ENCODE data around the gene ARCN1.

ARCN1 gene

DNA sequence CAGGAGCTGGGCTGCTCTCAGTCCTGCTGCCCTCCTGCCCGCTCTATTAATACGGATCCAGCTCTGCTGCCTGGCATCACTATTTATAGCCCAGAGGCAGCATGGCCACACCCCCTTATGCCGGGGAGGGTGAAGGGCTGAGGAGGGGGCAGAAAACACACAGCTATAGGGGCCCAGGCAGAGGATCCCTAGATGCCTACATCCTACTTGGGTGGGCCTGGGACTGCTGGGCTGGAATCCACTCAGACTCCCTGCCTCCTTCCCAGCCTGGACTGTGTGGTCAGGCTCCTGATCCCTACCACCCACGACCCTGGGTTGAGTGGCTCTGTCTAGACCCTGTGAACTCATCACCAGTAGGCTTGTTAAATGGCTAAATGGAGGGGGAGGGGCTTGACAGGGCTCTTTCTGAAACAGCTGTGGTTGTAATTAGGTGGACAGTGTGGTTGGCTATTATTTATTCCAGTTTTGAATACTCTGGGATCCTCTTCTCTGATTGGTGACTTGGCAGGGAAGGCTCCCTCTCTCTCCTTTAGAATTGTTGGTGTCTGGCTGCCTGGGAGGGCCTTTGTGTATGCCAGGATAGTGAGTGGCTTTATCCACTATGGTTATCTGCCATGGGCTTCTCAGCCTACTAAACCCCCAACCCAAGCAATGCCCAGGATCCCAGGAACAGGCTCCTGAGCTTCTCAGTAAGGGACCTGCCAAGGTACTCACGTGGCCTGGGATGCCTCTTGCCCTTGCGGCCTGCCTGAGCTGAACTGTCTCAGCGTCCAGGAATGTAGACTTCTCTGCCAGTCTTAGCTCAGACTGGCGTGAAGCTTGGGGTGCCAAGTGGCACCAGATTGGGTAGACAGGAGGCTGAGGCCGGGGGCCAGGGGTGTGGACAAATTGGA, 50.4 kb downstream of the ARCN1 start:
- peak; percentile 75 for DNase-seq

DNA sequence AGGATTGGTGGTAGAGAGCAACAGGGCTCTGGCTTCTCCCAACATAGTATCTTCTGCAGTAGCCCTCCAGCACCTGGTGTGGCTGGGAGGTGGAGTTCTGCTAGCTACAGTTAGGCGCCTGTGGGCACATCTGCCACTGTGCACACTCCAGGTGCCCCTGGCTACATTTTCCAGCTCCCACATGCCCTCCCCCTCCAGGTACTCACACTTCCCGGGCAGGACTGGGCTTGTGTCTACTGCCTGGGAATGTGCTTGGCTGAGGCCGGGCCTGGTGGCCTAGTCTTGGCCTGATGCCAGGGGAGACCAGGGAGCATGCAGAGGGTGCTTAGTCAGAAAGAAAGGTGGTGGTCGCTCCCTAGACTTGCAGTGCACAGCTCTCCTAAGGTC, 51.1 kb downstream of the ARCN1 start:
- DNase-seq = no peak

DNA sequence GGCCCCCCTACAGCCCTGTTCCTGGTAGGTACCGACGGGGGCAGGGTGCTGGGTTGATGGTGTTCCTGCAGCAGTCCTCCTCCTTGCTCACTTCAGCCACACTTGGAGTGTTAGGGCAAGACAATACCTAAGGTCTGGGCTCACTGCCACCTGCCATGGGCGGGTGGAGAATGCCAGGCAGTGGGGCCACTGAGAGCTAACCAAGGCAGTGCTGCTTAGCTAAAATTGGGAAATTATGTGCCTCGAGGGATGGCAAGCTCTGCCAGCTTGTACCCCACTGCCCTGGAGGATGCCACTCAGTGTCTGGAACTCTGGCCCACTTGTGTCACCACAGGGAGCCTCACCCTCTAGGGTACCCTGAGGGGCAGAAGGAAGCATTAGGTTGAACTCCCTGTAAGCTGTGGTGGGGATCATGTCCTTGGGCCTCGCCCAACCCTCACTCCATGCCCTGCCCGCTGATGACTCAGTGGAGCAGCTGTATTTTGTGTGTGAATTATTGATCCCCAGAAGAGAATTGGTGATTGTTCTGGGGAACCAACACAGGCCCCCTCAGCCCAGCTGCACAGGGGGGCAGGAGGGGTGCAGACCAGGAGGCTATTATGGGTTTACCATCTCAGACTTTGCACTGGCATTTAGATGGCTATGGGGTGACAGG, 53.0 kb downstream of the ARCN1 start:
- DNase-seq = no peak

DNA sequence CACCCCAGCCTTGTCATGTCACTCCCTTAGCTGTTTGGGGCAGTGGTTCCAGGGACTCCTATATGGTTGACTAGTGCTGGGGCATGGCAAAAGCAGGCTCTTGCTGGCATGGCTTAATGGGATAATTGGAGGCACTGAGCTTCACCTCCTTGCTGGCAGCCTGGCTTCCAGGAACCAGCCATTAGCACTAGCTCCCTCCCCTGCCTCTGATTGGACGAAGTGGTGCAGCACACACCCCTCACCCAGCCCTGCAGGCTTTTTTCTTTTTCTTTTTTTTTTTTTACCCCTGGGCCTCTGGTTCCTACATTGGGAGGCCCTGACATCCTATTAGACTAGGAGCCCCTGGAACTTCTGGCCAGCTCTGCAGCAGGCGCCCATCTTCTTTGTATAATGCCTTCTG, 53.8 kb downstream of the ARCN1 start:
- no peak for DNase-seq

DNA sequence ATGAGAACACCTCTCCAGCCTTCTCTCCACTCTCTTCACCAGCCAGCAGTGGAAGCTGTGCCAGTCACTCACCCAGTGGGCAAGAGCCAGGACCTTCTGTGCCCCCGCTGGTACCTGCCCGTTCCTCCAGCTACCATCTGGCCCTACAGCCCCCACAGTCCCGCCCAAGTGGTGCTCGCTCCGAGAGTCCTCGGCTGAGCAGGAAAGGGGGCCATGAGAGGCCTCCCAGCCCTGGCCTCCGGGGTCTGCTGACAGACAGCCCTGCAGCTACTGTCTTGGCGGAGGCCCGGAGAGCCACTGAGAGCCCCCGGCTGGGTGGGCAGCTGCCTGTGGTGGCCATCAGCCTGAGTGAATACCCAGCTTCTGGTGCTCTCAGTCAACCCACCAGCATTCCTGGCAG, 55.4 kb downstream of the ARCN1 start:
- no peak for DNase-seq

DNA sequence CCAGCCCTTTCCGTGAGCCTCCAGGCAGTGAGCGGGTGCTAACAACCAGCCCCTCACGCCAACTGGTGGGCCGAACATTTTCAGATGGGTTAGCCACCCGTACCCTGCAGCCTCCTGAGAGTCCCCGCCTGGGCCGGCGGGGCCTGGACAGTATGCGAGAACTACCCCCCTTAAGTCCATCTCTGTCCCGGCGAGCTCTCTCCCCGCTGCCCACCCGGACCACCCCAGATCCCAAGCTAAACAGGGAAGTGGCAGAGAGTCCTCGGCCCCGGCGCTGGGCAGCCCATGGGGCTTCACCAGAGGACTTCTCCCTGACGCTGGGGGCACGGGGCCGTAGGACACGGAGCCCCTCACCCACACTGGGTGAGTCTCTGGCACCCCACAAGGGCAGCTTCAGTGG, 55.8 kb downstream of the ARCN1 start:
- DNase-seq = no peak

DNA sequence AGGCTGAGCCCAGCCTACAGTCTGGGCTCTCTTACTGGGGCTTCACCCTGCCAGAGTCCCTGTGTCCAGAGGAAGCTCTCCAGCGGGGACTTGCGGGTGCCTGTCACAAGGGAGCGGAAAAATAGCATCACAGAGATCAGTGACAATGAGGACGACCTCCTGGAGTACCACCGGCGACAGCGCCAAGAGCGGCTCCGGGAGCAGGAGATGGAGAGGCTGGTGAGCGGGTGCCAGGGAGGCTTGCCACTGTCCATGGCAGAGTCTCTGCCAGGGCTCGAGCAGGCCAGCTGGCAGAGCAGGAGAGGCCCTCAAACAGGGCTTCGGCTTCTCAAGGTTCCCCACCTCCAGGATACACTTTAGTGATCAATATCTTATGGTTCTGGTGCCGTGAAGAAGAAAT, 56.2 kb downstream of the ARCN1 start:
- DNase-seq = no peak

DNA sequence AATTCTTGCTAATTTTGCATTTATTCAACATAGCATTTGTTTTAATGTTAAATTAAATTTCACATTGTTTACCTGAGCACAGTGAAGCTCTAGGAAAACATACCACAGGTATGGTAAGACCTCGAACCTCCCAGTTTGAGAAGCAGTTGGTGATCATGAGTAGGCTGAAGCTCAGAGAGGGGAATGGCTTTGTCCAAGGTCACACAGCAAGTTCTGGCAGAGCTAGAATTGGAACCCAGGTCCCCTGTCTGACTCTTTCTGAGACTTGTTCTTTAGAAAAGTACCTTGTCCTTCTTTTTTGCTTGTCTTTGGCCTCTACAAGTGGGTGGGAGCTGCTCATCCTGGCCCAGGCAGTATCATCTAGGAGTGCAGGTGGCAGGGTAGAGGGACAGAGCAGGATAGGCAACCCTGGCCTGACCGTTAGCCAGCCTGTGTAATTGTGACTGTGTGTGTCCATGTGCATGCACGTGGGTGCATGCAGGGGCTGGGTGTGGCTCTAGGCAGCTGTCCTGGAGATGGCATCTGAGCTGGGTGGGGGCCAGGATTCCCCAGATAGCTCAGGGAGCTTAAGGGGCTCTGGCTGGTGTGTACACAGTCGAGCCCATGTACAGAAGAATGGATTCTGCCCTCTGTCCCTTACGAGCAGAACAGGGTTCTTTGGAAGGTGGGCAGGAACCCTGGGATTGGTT, 56.8 kb downstream of the ARCN1 start:
- peak; percentile 68 for DNase-seq

DNA sequence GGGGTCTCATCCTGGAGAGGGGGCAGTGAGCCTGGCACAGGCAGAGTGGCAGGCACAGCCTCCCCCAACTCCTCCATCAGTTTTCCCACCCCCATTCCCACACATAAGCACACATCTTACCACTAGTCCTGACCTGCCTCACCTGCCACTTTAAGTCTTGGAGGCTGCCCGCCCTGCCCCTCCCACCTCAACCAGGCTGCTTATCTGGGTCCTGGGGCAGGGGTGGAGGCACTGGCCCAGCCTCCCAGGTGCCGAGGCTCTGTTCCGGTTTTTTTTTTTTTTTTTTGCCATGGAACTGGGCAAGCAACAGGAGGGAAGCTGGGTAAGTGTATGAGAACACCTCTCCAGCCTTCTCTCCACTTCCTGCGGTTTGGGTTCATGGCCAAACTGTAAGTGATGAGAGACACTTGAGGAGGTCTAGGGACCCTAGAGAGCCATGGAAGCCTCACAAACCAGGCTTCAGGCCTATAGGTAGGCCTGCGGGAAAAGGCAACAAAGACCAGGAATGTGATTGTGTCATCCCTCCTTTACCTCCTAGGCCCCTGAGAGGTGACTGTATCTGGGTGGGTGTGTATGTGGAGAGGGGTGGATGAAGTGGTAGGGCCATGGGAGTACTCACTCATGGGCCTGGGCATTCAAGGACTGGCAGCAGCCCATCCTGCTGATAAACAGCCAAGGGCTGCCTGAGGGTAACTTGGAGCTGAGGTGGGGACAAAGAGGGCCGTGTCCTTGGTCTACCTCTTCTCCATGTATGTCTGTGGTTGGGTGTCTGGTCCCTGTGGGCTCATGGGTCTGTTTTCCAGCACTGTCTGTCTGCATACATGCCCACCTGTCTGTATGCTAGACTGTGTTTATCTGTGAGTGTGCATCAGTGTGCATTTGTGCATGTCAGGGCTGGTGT, 57.8 kb downstream of the ARCN1 start:
- no peak for DNase-seq

DNA sequence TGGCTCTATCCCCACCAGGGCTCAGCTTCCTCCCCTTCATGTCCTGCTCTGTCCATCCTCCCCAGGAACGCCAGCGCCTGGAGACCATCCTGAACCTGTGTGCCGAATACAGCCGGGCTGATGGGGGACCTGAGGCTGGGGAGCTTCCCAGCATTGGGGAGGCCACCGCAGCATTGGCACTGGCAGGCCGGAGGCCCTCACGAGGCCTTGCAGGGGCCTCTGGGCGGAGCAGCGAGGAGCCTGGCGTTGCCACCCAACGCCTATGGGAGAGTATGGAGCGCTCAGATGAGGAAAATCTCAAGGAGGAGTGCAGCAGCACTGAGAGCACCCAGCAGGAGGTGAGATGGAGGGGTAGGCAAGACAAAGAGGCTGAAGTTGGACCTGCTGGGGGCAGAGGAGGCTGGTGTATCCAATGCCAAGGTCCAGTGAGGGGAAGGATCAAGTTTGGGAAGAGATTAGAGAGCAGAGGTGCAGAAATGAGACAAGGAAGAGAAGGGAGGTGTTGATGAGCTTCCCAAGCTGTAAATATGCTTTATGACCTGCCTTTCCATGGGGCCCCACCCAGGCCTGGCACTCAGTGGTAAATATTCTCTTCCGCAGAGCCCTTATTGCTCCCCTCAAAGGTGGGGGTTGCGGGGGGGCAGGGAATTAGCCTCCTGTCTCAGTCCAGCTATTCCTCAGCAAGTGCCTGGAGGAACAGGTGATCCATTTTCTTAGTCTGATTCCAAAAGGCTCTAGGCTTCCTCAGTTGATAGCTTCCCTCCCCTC, 59.1 kb downstream of the ARCN1 start:
- DNase-seq = no peak

DNA sequence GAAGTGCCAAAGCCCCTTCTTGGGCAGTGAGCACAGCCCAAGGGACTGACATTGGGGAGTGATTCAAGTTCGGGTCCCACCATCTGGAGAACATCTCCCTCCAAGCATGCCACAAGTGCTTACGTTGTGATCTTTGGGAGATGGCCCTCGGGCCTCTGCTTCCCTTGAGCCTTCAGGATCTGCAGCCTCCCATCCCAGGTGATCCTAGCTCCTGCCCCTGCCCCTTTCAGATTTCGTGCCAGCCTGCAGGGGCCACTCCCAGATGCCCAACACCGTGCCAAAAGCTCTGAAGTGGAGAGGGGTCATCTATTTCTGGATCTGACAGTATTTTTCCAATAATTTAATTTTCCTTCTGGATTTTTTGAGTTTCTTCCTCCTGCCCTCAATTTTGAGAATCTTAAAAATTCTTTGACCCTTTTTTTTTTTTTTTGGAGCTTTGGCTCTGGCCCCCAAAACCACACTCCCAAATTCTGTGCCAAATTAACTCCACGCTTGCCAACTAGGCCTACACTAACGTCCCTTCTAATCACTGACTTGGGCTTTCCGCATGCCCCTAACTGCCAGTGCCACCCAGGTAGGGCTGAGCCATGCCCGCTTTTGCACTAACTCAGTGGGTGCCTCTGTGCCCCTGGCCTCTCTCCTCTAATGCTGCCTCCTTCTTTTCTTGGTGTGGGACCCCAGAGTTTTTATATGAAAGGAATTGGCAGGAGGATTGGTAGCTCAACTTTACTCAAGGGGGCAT, 60.5 kb downstream of the ARCN1 start:
- no peak for DNase-seq

DNA sequence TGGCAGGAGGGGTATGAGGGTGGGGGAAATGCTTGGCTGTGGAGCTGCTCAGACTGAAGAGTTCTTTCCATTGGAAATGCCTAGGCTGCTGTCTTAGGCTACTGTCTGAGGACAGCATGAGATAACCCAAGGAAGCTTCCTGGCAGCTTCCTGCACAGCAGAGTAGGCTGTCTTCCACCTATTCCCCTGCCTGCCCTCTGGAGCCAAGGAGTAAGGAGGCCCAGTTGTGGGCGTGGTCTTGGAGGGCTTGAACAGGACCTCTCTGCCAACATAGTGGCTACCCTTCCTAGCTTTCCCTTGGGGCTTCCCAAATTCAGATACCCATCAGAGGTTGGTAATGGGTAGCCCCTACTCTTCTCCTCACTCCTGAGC, 61.1 kb downstream of the ARCN1 start:
- no peak for DNase-seq

DNA sequence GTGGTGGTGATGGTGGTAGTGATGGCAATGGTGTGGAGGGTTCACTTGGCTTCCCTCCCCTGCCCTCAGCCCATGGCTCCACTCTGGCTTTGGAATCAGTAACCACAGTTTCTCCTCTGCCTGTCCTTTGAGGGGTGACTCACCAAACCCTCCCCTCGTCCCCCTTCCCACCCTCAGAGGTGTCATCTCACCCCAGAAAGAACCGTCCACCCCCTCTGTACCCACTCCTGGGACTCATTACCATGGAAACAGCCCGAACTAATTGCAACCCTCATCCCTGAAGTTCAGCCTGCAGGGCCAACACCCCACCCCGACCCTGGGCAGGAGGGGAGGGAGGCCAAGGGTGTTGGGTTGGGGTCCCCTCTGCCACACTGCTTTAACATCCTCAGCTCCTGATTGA, 61.8 kb downstream of the ARCN1 start:
- DNase-seq = no peak

DNA sequence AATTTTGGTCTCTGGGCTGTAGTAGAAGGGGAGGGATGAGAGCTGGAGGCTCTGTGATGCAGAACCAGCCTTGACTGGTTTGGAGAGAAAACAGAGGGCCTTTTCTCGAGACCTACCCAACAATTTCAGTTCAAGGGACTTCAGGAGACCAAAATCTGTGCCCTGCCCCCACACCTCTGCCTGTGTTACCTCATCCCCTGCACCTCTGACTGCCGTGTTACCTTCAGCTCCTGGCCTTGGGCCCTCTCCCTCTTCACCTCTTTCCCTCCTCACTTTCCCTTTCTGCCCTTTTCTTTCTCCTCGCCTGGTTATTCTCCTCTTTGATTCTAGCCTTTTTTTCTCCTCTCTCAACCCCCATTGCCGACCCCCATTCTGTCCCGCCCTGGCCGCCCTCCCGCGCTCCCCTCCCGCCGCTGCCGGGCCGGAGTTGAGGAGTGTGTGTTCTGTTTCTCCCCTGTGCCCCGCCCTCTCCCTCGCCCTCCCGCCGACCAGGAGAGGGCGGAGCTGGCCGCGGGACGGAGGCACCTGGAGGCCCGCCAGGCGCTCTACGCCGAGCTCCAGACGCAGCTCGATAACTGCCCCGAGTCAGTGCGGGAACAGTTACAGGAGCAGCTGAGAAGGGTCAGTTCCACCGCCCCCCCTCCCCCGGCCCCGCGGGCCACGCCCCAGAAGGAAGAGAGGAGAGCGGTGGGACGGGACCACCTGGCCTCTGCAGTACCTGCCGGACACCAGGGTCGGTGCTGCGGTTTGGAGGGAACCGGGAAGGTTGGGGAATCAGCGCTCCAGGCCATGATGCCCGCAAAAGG, 62.4 kb downstream of the ARCN1 start:
- DNase-seq = peak; percentile 84

DNA sequence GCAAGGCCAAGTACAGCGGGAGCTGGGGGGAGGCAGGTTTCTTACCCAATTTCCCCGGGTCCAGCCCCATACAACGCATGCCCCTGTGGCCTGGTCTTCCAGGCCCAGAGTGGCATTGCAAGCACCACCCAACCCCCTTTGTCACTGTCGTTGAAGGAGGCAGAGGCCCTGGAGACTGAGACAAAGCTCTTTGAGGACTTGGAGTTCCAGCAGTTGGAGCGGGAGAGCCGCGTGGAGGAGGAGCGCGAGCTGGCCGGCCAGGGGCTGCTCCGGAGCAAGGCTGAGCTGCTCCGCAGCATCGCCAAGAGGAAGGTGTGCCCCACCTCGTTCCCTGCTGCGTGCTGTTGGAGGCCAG, 63.0 kb downstream of the ARCN1 start:
- DNase-seq = no peak

DNA sequence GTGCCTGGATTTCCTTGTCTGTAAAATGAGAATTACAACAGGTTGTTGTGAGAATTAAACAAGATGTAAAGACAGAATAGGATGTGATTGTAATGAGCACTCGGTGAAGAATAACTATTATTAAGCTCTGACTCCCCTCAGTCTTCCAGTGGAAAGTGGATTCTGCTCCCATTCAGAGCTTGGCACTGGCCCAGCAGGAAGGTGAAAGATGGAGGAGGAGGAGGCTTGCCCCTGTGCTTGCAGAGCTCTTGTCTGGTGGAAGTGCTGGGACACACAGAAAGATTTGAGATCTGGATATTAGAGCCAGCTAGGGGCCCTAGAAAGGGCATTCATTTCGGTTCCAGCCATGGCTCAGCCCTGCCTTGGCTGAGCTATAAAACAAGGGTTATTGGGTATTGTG, 63.4 kb downstream of the ARCN1 start:
- DNase-seq = no peak

DNA sequence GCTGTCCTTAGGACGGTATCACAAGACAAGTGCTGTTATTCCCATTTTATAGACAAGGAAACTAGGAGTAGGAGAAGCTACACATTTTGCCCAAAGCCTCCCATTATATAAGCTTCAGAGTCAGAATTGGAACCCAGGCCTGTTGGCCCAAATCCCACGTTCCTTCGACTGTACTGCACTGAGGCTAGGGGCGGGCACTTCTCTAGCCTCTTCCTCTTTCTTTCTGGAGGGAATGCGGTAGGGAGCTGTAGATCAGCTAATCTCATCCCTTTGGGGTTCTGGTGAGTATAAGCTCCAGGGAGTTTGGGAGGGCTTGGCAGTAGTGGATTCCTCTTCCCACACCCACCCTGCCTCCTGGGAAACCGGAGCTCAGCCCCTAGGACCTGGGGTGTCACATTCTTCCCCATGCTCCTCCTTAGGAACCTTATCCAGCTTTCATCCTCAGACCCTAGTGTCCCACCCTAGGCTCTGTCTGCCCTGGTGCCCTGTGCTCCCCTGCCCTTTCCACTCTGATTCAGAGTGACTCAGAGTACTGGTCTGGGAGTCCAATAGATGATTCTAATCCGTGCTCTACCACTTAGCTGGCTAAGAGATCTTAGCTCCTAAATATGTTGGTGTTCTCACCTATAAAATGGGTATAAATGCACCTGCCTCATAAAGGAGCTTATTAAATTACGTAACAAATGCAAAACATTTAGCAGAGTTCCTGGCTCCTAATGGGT, 64.5 kb downstream of the ARCN1 start:
- DNase-seq = no peak

DNA sequence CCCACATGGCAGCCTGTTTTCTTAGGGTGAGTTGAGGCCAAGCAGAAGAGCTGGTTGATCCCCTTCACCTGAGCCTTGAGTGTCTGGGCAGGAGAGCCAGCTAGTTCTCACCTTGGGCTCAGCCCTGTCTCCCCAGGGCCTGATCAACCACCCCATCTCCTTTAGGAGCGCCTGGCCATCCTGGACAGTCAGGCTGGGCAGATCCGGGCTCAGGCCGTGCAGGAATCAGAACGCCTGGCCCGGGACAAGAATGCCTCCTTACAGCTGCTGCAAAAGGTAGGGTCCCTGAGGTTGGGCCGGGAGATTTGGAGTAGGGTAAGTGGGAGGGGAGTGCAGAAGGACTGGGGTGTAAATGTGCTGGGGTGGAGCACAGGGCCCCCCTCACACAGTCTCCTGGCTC, 66.5 kb downstream of the ARCN1 start:
- DNase-seq = no peak

DNA sequence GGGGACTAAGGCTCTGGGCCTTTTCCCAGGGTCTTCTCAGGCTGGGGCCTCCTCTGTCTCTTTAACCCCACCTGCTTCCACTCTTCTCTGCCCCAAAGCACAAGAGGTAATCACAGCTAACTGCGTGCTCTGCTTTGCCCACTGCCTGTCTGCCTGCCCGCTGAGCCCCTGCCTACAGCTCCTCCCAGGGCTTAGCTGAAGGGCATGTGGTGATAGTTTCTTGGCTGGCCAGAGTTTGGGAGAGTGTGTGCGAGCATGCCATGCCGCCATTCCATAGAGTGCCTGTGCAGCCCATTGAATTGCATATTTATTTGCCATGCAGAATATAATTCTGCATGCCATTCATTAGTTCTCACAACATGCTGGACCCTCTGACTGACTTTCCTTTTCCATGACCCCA, 67.7 kb downstream of the ARCN1 start:
- DNase-seq = no peak

Data from right hindlimb (tissue), 1 donor.